HCT116 (cell line): ENCODE results near the gene RAB37. TPM values are rescaled to one million over a fixed set of nuclear protein-coding genes. Genes with fewer than 3 reads are reported as not detected.

Experiments
- ATAC-seq: fragments of 200-7000 bp; cut with Tn5 transposase; 2 replicates; pipeline ENCODE4 v1.9.1; 2020; ENCODE audit warnings: mild to moderate bottlenecking, moderate library complexity
- BruUV-seq: library from RNA; stranded (reverse); fragments of 400-500 nt; replicated peaks from 2 replicates; lab custom pipeline; 2021; lab: Mats Ljungman, UMichigan
- CTCF ChIA-PET: fragments of 300-600 bp; sonication (Branson Sonifier 250); formaldehyde crosslinking; loops from one replicate; lab custom pipeline; 2021; ENCODE audit warnings: antibody characterized with exemption; lab: Charles Lee
- POLR2A ChIA-PET: fragments of 300-600, 350-600 bp; sonication (Branson Sonifier 250); formaldehyde crosslinking; loops from one replicate; lab custom pipeline; 2021; ENCODE audit warnings: antibody characterized with exemption; lab: Charles Lee
- RAD21 ChIA-PET, 2 experiments: fragments of 300-600 bp; sonication (Branson Sonifier 250); formaldehyde crosslinking; loops; one replicate each; lab custom pipeline; 2023; ENCODE audit warnings: low total read pairs in 2 of 2; ENCODE audit not compliant: uncharacterized antibody in 2 of 2, unreplicated experiment in 2 of 2, low non-redundant PET in 1 of 2; lab: Charles Lee
- DNase-seq: peaks from one replicate; pipeline ENCODE4 v3.0.0-alpha.2; 2010; ENCODE audit warnings: low read depth, low spot score
- H2AFZ ChIP-seq: fragments of 200-600 bp; shearing (Covaris generic), sonication (generic); 2 replicates; pipeline ENCODE4 v1.6.1; 2017; ENCODE audit warnings: low read depth, mixed run types, mixed read lengths, antibody characterized with exemption, low read length; ENCODE audit not compliant: poor library complexity, severe bottlenecking
- H3K27ac ChIP-seq: 2 replicates; pipeline ENCODE4 v1.5.1; 2012; ENCODE audit warnings: low read depth, low read length
- H3K27me3 ChIP-seq: fragments of 200-600 bp; sonication (generic); 2 replicates; pipeline ENCODE4 v1.6.1; 2016; ENCODE audit warnings: mixed run types, low read length, mixed read lengths; ENCODE audit not compliant: insufficient read depth
- H3K36me3 ChIP-seq, 2 experiments: fragments of 200-500 bp in 1 of 2; fragments of 200-600 bp in 1 of 2; sonication (Bioruptor generic) in 1 of 2; sonication (generic) in 1 of 2; 2 replicates each; pipeline versions ENCODE4 v1.5.1 to v1.6.1; 2014 to 2016; ENCODE audit warnings: low read length in 2 of 2, inconsistent platforms in 1 of 2, mixed read lengths in 1 of 2, mixed run types in 1 of 2; ENCODE audit not compliant: insufficient read depth in 2 of 2, control insufficient read depth in 1 of 2
- H3K4me1 ChIP-seq, 2 experiments: fragments of 200-600 bp in 1 of 2; sonication (generic) in 1 of 2; 2 replicates each; pipeline versions ENCODE4 v1.5.1 to v1.6.1; 2012 to 2017; ENCODE audit warnings: low read length in 2 of 2, inconsistent platforms in 1 of 2, mild to moderate bottlenecking in 1 of 2, mixed read lengths in 1 of 2, mixed run types in 1 of 2, moderate library complexity in 1 of 2; ENCODE audit not compliant: insufficient read depth in 2 of 2, control insufficient read depth in 1 of 2
- H3K4me2 ChIP-seq: fragments of 200-600 bp; sonication (generic); 2 replicates; pipeline ENCODE4 v1.6.1; 2017; ENCODE audit warnings: mixed run types, low read length, mixed read lengths
- H3K4me3 ChIP-seq, 2 experiments: fragments of 200-600 bp in 1 of 2; sonication (generic) in 1 of 2; replicated peaks in 1 of 2; 2 replicates each; pipeline ENCODE4 v1.5.1; 2011 to 2016; ENCODE audit warnings: low read length in 2 of 2, control low read depth in 1 of 2, low read depth in 1 of 2, mild to moderate bottlenecking in 1 of 2, mixed read lengths in 1 of 2, mixed run types in 1 of 2
- H3K79me2 ChIP-seq: fragments of 200-600 bp; sonication (generic); 2 replicates; pipeline ENCODE4 v1.6.1; 2017; ENCODE audit warnings: mild to moderate bottlenecking, mixed run types, low read length, moderate library complexity, mixed read lengths; ENCODE audit not compliant: insufficient read depth
- H3K9ac ChIP-seq: fragments of 200-600 bp; sonication (generic); 2 replicates; pipeline ENCODE4 v1.6.1; 2016; ENCODE audit warnings: low read length, mixed read lengths
- H3K9me2 ChIP-seq: fragments of 200-600 bp; sonication (generic), shearing (Covaris generic); 2 replicates; pipeline ENCODE4 v1.6.1; 2017; ENCODE audit warnings: mixed run types, mild to moderate bottlenecking, moderate library complexity; ENCODE audit not compliant: insufficient read depth
- H3K9me3 ChIP-seq, 2 experiments: fragments of 200-500 bp in 1 of 2; fragments of 200-600 bp in 1 of 2; sonication (Bioruptor generic) in 1 of 2; sonication (generic) in 1 of 2; 2 replicates each; pipeline ENCODE4 v1.6.1; 2014 to 2017; ENCODE audit warnings: low read length in 2 of 2, mixed read lengths in 2 of 2, inconsistent platforms in 1 of 2, low read depth in 1 of 2, mild to moderate bottlenecking in 1 of 2, mixed run types in 1 of 2, moderate library complexity in 1 of 2; ENCODE audit not compliant: control insufficient read depth in 1 of 2, insufficient read depth in 1 of 2
- H4K20me1 ChIP-seq: fragments of 200-600 bp; sonication (generic), shearing (Covaris generic); 2 replicates; pipeline ENCODE4 v1.6.1; 2017; ENCODE audit warnings: mixed run types, mild to moderate bottlenecking, moderate library complexity; ENCODE audit not compliant: insufficient read depth
- CEBPB ChIP-seq: IDR thresholded peaks from 2 replicates; pipeline ENCODE4 v1.6.1; 2012; ENCODE audit warnings: low read depth
- EGR1 ChIP-seq: IDR thresholded peaks from 2 replicates; pipeline ENCODE4 v1.6.1; 2012; ENCODE audit warnings: low read depth
- ZFX ChIP-seq: fragments of 450-650 bp; IDR thresholded peaks from 2 replicates; pipeline ENCODE4 v1.6.1; 2017
- ZNF274 ChIP-seq: fragments of 200-500 bp; sonication (Bioruptor generic); IDR thresholded peaks from 2 replicates; pipeline ENCODE4 v1.6.1; 2014; ENCODE audit warnings: mild to moderate bottlenecking, low read depth, low read length, inconsistent platforms
- intact Hi-C: fragments of 100-400 bp; cut with micrococcal nuclease; formaldehyde crosslinking; loops from 2 replicates; pipeline ENCODE4 v1.10.0; 2022
- total RNA-seq: library from RNA; stranded (reverse); gene quantifications from one replicate; pipeline ENCODE4 v1.2.1, GENCODE V29; 2021; ENCODE audit not compliant: unreplicated experiment
- TF ChIP-seq, protein P1 (sequence below): IDR thresholded peaks from 2 replicates; pipeline ENCODE4 v1.6.1; 2011; ENCODE audit warnings: mild to moderate bottlenecking, low read length, moderate library complexity; ENCODE audit not compliant: insufficient replicate concordance; ENCODE audit errors: extremely low read depth

Gene RAB37
- total RNA-seq, 1 experiment from 2014 or later: 8.2 TPM

DNA sequence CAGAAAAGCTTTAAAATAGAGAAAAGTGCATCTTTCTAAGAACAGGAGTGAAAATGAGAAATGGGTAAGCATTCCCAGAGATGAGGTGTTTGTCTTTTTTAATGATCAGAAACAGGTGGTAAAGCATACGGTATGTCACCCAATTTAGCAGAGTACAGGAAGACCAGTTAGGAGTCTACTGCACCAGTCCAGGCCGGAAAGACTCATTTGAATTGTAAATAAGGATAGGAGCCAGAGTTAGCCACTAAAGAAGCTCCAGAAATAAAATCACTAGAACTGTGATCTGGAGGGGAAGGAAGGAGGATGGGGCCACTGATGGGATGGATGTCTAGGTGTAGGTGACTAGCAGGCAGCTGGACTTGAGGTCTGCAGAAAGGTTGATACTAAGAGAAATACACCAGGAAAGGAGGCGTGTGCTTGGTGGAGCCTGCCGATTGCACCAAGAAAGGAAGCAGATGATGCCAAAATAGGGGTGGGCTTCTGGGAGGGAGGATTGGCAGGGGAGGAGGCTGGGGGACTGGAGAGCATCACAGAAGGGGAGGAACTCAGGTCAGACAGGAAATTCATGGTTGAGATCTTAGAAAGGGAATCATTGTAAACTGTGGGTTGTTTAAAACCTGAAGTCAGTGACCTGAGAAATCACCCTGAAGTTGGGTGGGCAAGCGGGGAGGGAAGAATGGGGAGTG, 47.2 kb downstream of the RAB37 start:
- Histone ChIP-seq H3K79me2 (peaks cover 5% of the 10 kb centered on the region; the same call in 1 of the 2 replicates), H3K9me2 (no peaks in the 10 kb centered on the region), H2AFZ (no peak overlapping the region), H3K27ac (no peak overlapping the region), H3K9me3 (no peaks in the 10 kb centered on the region), H3K9ac (no peak overlapping the region), H3K4me1 (no peaks in the 10 kb centered on the region), H4K20me1 (no peaks in the 10 kb centered on the region), H3K36me3 (peaks cover 0 to 2% of the 10 kb centered on the region in 2 experiments; a peak in 3 of 4 replicates), H3K4me3 (no peak overlapping the region), H3K27me3 (no peaks in the 10 kb centered on the region), H3K4me2 (no peak overlapping the region)
- no TSS peak for BruUV-seq
- ChIA-PET RAD21 (no interaction called here), POLR2A (no interaction called here), CTCF (interaction anchor here (0.8 to 1.3 kb wide), 3 partner anchors 40 to 126 kb away, joined by 3 to 4 read pairs (median 3); partner anchors contain the start of gene RAB37)
- ATAC-seq (no peak), DNase-seq (no peak)
- intact Hi-C loops: no loop called here
- TF ChIP-seq CEBPB: no peak
- TF ChIP-seq ZNF274: no peak
- TF ChIP-seq, protein P1, sequence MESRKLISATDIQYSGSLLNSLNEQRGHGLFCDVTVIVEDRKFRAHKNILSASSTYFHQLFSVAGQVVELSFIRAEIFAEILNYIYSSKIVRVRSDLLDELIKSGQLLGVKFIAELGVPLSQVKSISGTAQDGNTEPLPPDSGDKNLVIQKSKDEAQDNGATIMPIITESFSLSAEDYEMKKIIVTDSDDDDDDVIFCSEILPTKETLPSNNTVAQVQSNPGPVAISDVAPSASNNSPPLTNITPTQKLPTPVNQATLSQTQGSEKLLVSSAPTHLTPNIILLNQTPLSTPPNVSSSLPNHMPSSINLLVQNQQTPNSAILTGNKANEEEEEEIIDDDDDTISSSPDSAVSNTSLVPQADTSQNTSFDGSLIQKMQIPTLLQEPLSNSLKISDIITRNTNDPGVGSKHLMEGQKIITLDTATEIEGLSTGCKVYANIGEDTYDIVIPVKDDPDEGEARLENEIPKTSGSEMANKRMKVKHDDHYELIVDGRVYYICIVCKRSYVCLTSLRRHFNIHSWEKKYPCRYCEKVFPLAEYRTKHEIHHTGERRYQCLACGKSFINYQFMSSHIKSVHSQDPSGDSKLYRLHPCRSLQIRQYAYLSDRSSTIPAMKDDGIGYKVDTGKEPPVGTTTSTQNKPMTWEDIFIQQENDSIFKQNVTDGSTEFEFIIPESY: no peak
- TF ChIP-seq EGR1: no peak
- no peak for TF ChIP-seq ZFX
